ENCODE data around the gene UCN3.

DNA sequence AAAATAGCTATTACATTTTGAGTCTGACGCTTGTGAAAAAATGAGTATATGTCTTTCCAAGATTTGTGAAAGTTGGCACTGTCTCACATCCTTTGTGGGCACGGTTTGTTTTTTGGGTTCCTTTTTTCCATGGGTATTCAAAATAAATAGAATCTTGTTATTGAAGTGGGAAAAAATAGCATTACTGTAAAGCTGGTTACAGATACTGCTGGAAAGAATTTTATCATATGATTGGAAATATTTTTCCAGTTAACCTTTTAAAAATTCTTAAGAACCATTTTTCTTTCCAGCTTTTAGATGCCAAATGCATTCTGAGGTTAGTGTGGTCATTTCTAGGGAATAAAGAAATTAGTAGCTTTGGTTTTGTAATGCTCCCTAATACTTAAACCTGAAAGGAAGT, 59.0 kb downstream of the UCN3 start:
- TF ChIP-seq, protein P1, sequence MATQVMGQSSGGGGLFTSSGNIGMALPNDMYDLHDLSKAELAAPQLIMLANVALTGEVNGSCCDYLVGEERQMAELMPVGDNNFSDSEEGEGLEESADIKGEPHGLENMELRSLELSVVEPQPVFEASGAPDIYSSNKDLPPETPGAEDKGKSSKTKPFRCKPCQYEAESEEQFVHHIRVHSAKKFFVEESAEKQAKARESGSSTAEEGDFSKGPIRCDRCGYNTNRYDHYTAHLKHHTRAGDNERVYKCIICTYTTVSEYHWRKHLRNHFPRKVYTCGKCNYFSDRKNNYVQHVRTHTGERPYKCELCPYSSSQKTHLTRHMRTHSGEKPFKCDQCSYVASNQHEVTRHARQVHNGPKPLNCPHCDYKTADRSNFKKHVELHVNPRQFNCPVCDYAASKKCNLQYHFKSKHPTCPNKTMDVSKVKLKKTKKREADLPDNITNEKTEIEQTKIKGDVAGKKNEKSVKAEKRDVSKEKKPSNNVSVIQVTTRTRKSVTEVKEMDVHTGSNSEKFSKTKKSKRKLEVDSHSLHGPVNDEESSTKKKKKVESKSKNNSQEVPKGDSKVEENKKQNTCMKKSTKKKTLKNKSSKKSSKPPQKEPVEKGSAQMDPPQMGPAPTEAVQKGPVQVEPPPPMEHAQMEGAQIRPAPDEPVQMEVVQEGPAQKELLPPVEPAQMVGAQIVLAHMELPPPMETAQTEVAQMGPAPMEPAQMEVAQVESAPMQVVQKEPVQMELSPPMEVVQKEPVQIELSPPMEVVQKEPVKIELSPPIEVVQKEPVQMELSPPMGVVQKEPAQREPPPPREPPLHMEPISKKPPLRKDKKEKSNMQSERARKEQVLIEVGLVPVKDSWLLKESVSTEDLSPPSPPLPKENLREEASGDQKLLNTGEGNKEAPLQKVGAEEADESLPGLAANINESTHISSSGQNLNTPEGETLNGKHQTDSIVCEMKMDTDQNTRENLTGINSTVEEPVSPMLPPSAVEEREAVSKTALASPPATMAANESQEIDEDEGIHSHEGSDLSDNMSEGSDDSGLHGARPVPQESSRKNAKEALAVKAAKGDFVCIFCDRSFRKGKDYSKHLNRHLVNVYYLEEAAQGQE (IDR thresholded peaks at IDR 0.05) = no peak
- TF ChIP-seq HOXA7 (CRISPR knock-in tag; IDR thresholded peaks at IDR 0.05) = no peak
- no peak for TF ChIP-seq CHD2 (IDR thresholded peaks at IDR 0.05; ENCODE audit: low read length, partially characterized antibody)
- TF ChIP-seq, protein P2, sequence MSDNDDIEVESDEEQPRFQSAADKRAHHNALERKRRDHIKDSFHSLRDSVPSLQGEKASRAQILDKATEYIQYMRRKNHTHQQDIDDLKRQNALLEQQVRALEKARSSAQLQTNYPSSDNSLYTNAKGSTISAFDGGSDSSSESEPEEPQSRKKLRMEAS (IDR thresholded peaks at IDR 0.05) = no peak
- no peak for TF ChIP-seq CTCF (IDR thresholded peaks at IDR 0.05)
- no peak for TF ChIP-seq USF2 (IDR thresholded peaks at IDR 0.05)
- no peak for TF ChIP-seq SREBF2 (IDR thresholded peaks at IDR 0.05)
- no peak for TF ChIP-seq JUN (IDR thresholded peaks at IDR 0.05)
